Measurements from ENCODE around the gene PLEKHA6. TPM values are rescaled to one million over a fixed set of nuclear protein-coding genes. Genes with fewer than 3 reads are reported as not detected.

PLEKHA6 gene
- total RNA-seq, 1 donor from 2014 or later = 1.0 TPM

DNA sequence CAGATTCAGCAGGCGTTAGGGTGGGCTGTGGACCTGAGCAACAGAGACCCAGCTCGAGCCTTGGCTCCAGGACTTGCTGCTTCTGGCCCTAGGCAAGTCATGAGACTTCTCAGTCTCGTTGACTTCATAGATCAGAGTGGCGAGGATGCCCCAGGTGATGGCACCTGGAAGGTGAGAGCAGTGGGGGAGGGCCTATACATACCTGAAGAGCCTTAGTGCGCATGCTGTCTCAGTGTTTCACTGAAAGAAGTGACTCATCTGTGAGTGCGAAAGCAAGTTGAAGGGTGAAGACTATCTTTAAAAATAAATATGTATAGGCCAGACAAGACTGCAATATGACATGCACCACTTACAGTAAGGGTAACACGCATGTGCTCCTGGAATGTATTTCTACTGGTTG lies 10.1 kb downstream of the PLEKHA6 start:
- H3K4me1 ChIP-seq (ENCODE audit: control insufficient read depth in 3 of 3, insufficient read depth in 3 of 3, low read length in 3 of 3) = peaks cover 0 to 8% (median 8%) of the 10 kb centered on the region in 3 donors
- no peak overlapping the region for H3K27ac ChIP-seq (ENCODE audit: low read depth, low read length)
- H3K27me3 ChIP-seq (ENCODE audit: control insufficient read depth in 3 of 3, insufficient read depth in 3 of 3, low read length in 3 of 3) = peaks cover 0 to 6% (median 5%) of the 10 kb centered on the region in 3 donors
- no peak overlapping the region for H3K9ac ChIP-seq (ENCODE audit: low read depth in 1 of 3, low read length in 3 of 3)
- H3K9me3 ChIP-seq (ENCODE audit: control insufficient read depth in 3 of 3, low read length in 3 of 3) = no peaks in the 10 kb centered on the region
- H3K36me3 ChIP-seq (ENCODE audit: control insufficient read depth in 3 of 3, insufficient read depth in 3 of 3, low read length in 3 of 3) = no peaks in the 10 kb centered on the region
- H3K4me3 ChIP-seq (ENCODE audit: low read length in 3 of 3) = no peak overlapping the region

GRCh38 chr1:204348722-204349121 lies 11.0 kb downstream of the PLEKHA6 start:
- Histone ChIP-seq H3K4me1 (ENCODE audit: control insufficient read depth in 3 of 3, insufficient read depth in 3 of 3, low read length in 3 of 3) (peaks cover 0 to 8% (median 8%) of the 10 kb centered on the region in 3 donors), H3K27me3 (ENCODE audit: control insufficient read depth in 3 of 3, insufficient read depth in 3 of 3, low read length in 3 of 3) (peaks cover 0 to 6% (median 5%) of the 10 kb centered on the region in 3 donors), H3K4me3 (ENCODE audit: low read length in 3 of 3) (no peak overlapping the region), H3K9me3 (ENCODE audit: control insufficient read depth in 3 of 3, low read length in 3 of 3) (no peaks in the 10 kb centered on the region), H3K36me3 (ENCODE audit: control insufficient read depth in 3 of 3, insufficient read depth in 3 of 3, low read length in 3 of 3) (no peaks in the 10 kb centered on the region), H3K9ac (ENCODE audit: low read depth in 1 of 3, low read length in 3 of 3) (no peak overlapping the region), H3K27ac (ENCODE audit: low read depth, low read length) (no peak overlapping the region)

- Histone ChIP-seq H3K4me3 (ENCODE audit: low read length in 3 of 3) (no peak overlapping the region), H3K9me3 (ENCODE audit: control insufficient read depth in 3 of 3, low read length in 3 of 3) (no peaks in the 10 kb centered on the region), H3K36me3 (ENCODE audit: control insufficient read depth in 3 of 3, insufficient read depth in 3 of 3, low read length in 3 of 3) (no peaks in the 10 kb centered on the region), H3K27me3 (ENCODE audit: control insufficient read depth in 3 of 3, insufficient read depth in 3 of 3, low read length in 3 of 3) (peaks cover 0 to 6% (median 5%) of the 10 kb centered on the region in 3 donors), H3K27ac (ENCODE audit: low read depth, low read length) (peak overlapping the region; percentile 11), H3K9ac (ENCODE audit: low read depth in 1 of 3, low read length in 3 of 3) (peak overlapping the region in 1 of 3 donors; percentile 59), H3K4me1 (ENCODE audit: control insufficient read depth in 3 of 3, insufficient read depth in 3 of 3, low read length in 3 of 3) (peaks cover 0 to 8% (median 8%) of the 10 kb centered on the region in 3 donors)
Measured at GRCh38 chr1:204348242-204348641, 11.5 kb downstream of the PLEKHA6 start.

GRCh38 chr1:204345941-204346645 lies 13.6 kb downstream of the PLEKHA6 start:
- no peaks in the 10 kb centered on the region for H3K9me3 ChIP-seq (ENCODE audit: control insufficient read depth in 3 of 3, low read length in 3 of 3)
- no peak overlapping the region for H3K4me3 ChIP-seq (ENCODE audit: low read length in 3 of 3)
- no peak overlapping the region for H3K27ac ChIP-seq (ENCODE audit: low read depth, low read length)
- H3K27me3 ChIP-seq (ENCODE audit: control insufficient read depth in 3 of 3, insufficient read depth in 3 of 3, low read length in 3 of 3) = peaks cover 0 to 6% (median under 1%) of the 10 kb centered on the region in 3 donors
- no peaks in the 10 kb centered on the region for H3K36me3 ChIP-seq (ENCODE audit: control insufficient read depth in 3 of 3, insufficient read depth in 3 of 3, low read length in 3 of 3)
- no peak overlapping the region for H3K9ac ChIP-seq (ENCODE audit: low read depth in 1 of 3, low read length in 3 of 3)
- H3K4me1 ChIP-seq (ENCODE audit: control insufficient read depth in 3 of 3, insufficient read depth in 3 of 3, low read length in 3 of 3) = peaks cover 0 to 8% (median 6%) of the 10 kb centered on the region in 3 donors

- no peak overlapping the region for H3K4me3 ChIP-seq (ENCODE audit: low read length in 3 of 3)
- H3K36me3 ChIP-seq (ENCODE audit: control insufficient read depth in 3 of 3, insufficient read depth in 3 of 3, low read length in 3 of 3) = no peaks in the 10 kb centered on the region
- H3K9ac ChIP-seq (ENCODE audit: low read depth in 1 of 3, low read length in 3 of 3) = no peak overlapping the region
- H3K27ac ChIP-seq (ENCODE audit: low read depth, low read length) = no peak overlapping the region
- peaks cover 0 to 2% (median 0%) of the 10 kb centered on the region in 3 donors for H3K27me3 ChIP-seq (ENCODE audit: control insufficient read depth in 3 of 3, insufficient read depth in 3 of 3, low read length in 3 of 3)
- peaks cover 0 to 4% (median 4%) of the 10 kb centered on the region in 3 donors for H3K4me1 ChIP-seq (ENCODE audit: control insufficient read depth in 3 of 3, insufficient read depth in 3 of 3, low read length in 3 of 3)
- no peaks in the 10 kb centered on the region for H3K9me3 ChIP-seq (ENCODE audit: control insufficient read depth in 3 of 3, low read length in 3 of 3)
Measured at GRCh38 chr1:204345438-204345841, 14.3 kb downstream of the PLEKHA6 start.

- Histone ChIP-seq H3K36me3 (ENCODE audit: control insufficient read depth in 3 of 3, insufficient read depth in 3 of 3, low read length in 3 of 3) (no peaks in the 10 kb centered on the region), H3K4me3 (ENCODE audit: low read length in 3 of 3) (no peak overlapping the region), H3K9ac (ENCODE audit: low read depth in 1 of 3, low read length in 3 of 3) (no peak overlapping the region), H3K4me1 (ENCODE audit: control insufficient read depth in 3 of 3, insufficient read depth in 3 of 3, low read length in 3 of 3) (peaks cover 0 to 6% (median 2%) of the 10 kb centered on the region in 3 donors), H3K27ac (ENCODE audit: low read depth, low read length) (no peak overlapping the region), H3K9me3 (ENCODE audit: control insufficient read depth in 3 of 3, low read length in 3 of 3) (no peaks in the 10 kb centered on the region), H3K27me3 (ENCODE audit: control insufficient read depth in 3 of 3, insufficient read depth in 3 of 3, low read length in 3 of 3) (no peaks in the 10 kb centered on the region)
Measured at GRCh38 chr1:204344665-204345355, 14.9 kb downstream of the PLEKHA6 start.

- Histone ChIP-seq H3K27me3 (ENCODE audit: control insufficient read depth in 3 of 3, insufficient read depth in 3 of 3, low read length in 3 of 3) (no peaks in the 10 kb centered on the region), H3K36me3 (ENCODE audit: control insufficient read depth in 3 of 3, insufficient read depth in 3 of 3, low read length in 3 of 3) (no peaks in the 10 kb centered on the region), H3K4me1 (ENCODE audit: control insufficient read depth in 3 of 3, insufficient read depth in 3 of 3, low read length in 3 of 3) (peaks cover 0 to 9% (median under 1%) of the 10 kb centered on the region in 3 donors), H3K9me3 (ENCODE audit: control insufficient read depth in 3 of 3, low read length in 3 of 3) (no peaks in the 10 kb centered on the region), H3K27ac (ENCODE audit: low read depth, low read length) (no peak overlapping the region), H3K4me3 (ENCODE audit: low read length in 3 of 3) (no peak overlapping the region), H3K9ac (ENCODE audit: low read depth in 1 of 3, low read length in 3 of 3) (no peak overlapping the region)
Measured at GRCh38 chr1:204343802-204344201, 15.9 kb downstream of the PLEKHA6 start.

DNA sequence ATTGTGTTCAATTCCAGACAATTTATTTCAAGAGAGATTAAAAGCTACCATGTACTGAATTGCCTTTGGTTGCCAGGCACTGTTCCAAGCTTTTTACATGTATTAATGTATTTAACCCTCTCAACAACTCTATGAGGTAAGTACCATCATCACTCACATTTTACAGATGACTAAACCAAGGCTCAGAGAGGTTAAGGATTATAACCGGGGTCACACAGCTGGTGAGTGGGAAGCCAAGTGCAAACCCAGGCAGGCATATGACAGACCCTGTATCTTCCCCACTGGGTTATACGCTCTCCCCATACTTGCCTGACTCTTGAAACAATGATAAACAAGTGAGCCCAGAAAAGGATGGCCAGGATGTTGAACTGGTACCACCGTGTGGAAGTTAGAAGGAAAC lies 16.5 kb downstream of the PLEKHA6 start:
- no peak overlapping the region for H3K9ac ChIP-seq (ENCODE audit: low read depth in 1 of 3, low read length in 3 of 3)
- H3K27me3 ChIP-seq (ENCODE audit: control insufficient read depth in 3 of 3, insufficient read depth in 3 of 3, low read length in 3 of 3) = no peaks in the 10 kb centered on the region
- H3K4me1 ChIP-seq (ENCODE audit: control insufficient read depth in 3 of 3, insufficient read depth in 3 of 3, low read length in 3 of 3) = peaks cover 0 to 8% (median 3%) of the 10 kb centered on the region in 3 donors
- no peak overlapping the region for H3K27ac ChIP-seq (ENCODE audit: low read depth, low read length)
- no peak overlapping the region for H3K4me3 ChIP-seq (ENCODE audit: low read length in 3 of 3)
- no peaks in the 10 kb centered on the region for H3K36me3 ChIP-seq (ENCODE audit: control insufficient read depth in 3 of 3, insufficient read depth in 3 of 3, low read length in 3 of 3)
- no peaks in the 10 kb centered on the region for H3K9me3 ChIP-seq (ENCODE audit: control insufficient read depth in 3 of 3, low read length in 3 of 3)

DNA sequence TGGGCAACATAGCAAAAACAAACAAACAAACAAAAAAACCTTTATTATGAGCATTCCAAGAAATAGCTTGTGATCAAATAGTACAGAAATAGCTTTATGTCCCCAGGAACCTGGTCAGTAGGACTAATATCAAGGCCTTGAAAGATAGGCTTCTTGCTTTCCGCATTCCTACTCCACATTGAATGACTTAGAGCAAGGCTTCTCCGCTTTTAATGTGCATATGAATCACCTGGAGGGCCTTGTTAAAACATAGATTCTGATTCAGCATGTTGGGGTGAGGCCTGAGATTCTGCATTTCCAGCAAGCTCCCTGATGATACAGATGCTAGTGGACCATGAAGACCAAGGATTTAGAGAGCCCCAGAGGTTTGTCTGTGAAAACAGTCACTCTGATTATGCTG lies 17.4 kb downstream of the PLEKHA6 start:
- Histone ChIP-seq H3K27me3 (ENCODE audit: control insufficient read depth in 3 of 3, insufficient read depth in 3 of 3, low read length in 3 of 3) (peaks cover 0 to 2% (median 0%) of the 10 kb centered on the region in 3 donors), H3K36me3 (ENCODE audit: control insufficient read depth in 3 of 3, insufficient read depth in 3 of 3, low read length in 3 of 3) (no peaks in the 10 kb centered on the region), H3K4me1 (ENCODE audit: control insufficient read depth in 3 of 3, insufficient read depth in 3 of 3, low read length in 3 of 3) (peaks cover 0 to 8% (median 3%) of the 10 kb centered on the region in 3 donors), H3K9me3 (ENCODE audit: control insufficient read depth in 3 of 3, low read length in 3 of 3) (no peaks in the 10 kb centered on the region), H3K27ac (ENCODE audit: low read depth, low read length) (no peak overlapping the region), H3K4me3 (ENCODE audit: low read length in 3 of 3) (no peak overlapping the region), H3K9ac (ENCODE audit: low read depth in 1 of 3, low read length in 3 of 3) (no peak overlapping the region)

GRCh38 chr1:204341380-204341779 lies 18.3 kb downstream of the PLEKHA6 start:
- H3K9me3 ChIP-seq (ENCODE audit: control insufficient read depth in 3 of 3, low read length in 3 of 3) = no peaks in the 10 kb centered on the region
- H3K27ac ChIP-seq (ENCODE audit: low read depth, low read length) = no peak overlapping the region
- peaks cover 0 to 8% (median 3%) of the 10 kb centered on the region in 3 donors for H3K4me1 ChIP-seq (ENCODE audit: control insufficient read depth in 3 of 3, insufficient read depth in 3 of 3, low read length in 3 of 3)
- no peaks in the 10 kb centered on the region for H3K36me3 ChIP-seq (ENCODE audit: control insufficient read depth in 3 of 3, insufficient read depth in 3 of 3, low read length in 3 of 3)
- no peak overlapping the region for H3K9ac ChIP-seq (ENCODE audit: low read depth in 1 of 3, low read length in 3 of 3)
- peaks cover 0 to 2% (median 0%) of the 10 kb centered on the region in 3 donors for H3K27me3 ChIP-seq (ENCODE audit: control insufficient read depth in 3 of 3, insufficient read depth in 3 of 3, low read length in 3 of 3)
- no peak overlapping the region for H3K4me3 ChIP-seq (ENCODE audit: low read length in 3 of 3)
